Ramos (cell line): Measurements from ENCODE around the gene SERPINB3.
"Not testable (repeated sequence)": the region's sequence is repeated elsewhere in the genome, so short reads cannot be mapped to it uniquely, and the experiment has no call there.

Experiments
- in situ Hi-C: fragments of 300-500 bp; cut with MboI; formaldehyde crosslinking; loops from one replicate; pipeline ENCODE4 v1.14.3; 2022; ENCODE audit warnings: low sequenced_read_pairs; ENCODE audit not compliant: unreplicated experiment

The SERPINB3 gene

GRCh38 chr18:63661750-63662149 is at the start of gene SERPINB3:
SERPINB3 (minus strand) TSS chr18:63661893; CDS start chr18:63661216, 677 bp downstream.
- in situ Hi-C loops: not testable (repeated sequence)

DNA sequence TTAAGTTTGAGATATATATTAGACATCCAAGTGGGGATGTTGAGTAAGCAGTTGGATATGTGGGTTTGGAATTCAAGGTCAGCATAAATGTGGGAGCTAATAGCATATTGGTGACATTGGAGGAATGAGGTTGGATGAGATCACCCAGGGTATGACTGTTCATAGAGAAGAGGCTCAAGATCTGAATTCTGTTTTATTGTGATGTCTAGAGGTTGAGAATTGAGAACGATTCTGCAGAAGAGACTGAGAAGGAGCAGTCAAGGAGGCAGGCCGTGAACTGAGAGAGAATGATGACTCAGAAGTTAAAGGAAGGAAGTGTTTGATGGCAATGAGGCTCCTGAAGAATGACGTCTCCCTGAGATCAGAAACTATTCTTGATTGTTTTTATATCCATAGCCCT is 47.0 kb upstream of the SERPINB3 start:
- in situ Hi-C loops: no loop called here

DNA sequence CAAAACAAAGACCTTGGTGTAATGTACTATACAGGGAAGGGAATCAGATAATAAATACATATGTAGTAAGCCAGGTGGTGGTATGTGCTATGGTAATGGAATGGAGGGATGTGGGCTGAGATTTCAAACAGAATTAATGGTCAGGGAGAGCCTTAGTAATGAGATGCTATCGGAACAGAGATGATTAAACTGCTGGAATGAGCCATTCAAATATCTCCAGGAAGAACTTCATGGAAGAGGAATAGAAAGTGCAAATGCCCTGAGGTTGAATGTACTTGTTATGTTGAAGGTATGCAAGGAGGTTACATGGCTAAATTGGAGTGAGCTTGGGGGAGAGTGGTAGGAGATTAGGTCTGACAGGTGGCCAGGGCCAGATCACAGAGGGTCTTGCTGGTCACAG is 46.1 kb upstream of the SERPINB3 start:
- in situ Hi-C loops: no loop called here

- in situ Hi-C loops: no loop called here
These were observed 43.7 kb upstream of the SERPINB3 start for GRCh38 chr18:63705401-63705800.

DNA sequence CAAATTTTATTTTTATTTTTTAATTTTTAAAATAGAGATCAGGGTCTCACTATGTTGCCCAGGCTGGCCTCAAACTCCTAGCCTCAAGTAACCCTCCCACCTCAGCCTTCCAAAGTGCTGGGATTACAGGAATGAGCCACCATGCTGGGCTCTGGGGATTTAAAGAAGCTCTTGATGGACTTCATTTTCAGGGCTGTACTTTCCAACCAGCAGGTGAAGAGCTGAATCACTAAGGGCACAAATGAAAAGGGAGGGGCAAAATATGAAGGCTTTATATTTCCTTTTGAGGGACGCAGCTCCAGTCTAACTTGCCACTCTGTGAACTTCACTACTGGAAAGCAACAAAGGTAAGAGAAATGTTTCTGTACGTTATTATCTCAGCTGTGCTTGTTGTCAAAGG is 41.0 kb upstream of the SERPINB3 start, which contains the start of gene SERPINB11:
Gene SERPINB11, plus strand, starts transcription at position 301 of the 400 bp plus-strand sequence. CDS start 7,234 bp downstream, outside the sequence.
- in situ Hi-C loops: no loop called here

GRCh38 chr18:63701952-63702351 is 40.3 kb upstream of the SERPINB3 start:
- in situ Hi-C loops: no loop called here

- in situ Hi-C loops: no loop called here
These were observed 38.8 kb upstream of the SERPINB3 start for GRCh38 chr18:63700501-63700900.

- in situ Hi-C loops: no loop called here
These were observed 35.5 kb upstream of the SERPINB3 start for GRCh38 chr18:63697097-63697660.

GRCh38 chr18:63689064-63689463 is 27.4 kb upstream of the SERPINB3 start:
- in situ Hi-C loops: no loop called here

DNA sequence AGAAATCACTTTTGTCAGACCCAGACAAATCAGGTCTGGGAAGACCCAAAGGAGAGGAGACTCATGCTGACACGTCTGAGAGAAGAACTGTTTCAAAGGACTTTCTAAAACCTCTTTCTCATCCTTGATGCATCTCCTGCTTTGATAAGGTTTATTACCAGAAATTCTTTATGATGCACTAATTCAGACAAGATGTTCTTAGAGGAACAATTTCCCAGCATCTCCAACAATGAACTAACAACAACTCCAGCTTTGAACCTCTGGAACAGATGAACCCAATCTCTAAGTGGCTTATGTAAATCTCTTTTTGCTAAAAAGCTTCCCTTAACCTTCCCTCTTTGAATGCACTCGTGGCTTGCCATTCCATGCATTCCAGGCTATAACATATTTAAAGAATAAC is 25.2 kb upstream of the SERPINB3 start:
- in situ Hi-C loops: no loop called here

DNA sequence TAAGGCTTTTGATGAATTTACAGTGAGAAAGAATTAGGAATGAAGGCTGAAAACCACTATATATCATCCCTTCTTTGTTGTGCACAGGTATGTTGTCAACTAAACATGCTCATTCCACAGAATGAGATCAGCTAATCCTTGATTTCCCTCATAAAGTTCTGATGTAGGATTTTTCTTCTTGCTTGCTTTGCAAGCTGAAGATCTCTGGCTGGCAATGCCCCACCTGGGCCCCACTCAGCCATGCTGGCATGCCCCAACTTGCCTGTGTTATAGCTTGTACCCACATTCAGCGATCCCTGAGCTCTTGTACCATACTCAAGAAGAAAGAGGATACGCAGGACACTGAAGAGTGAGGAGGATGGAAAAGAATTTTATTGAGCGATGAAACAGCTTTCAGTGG is 23.0 kb upstream of the SERPINB3 start:
- in situ Hi-C loops: no loop called here

DNA sequence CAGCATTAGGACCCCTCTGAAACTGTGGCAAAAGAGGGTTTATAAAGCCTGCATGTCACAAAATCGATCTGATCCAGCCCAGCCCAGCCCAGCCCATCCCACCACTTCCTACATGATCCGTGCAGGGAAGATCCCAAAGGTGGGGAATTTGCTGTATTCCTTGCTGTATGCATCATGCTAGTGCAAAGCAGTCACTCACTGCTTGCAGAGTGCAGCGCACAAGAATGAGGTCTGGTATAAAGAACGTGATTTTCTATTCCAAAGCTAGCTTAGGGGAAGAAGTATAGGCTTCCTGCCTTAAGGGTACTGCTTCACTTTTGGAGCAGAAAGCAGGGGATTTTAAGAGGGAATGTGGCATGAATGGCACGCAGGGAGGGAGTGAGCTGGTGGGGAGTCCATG is 22.2 kb upstream of the SERPINB3 start:
- in situ Hi-C loops: no loop called here

GRCh38 chr18:63683152-63683551 is 21.5 kb upstream of the SERPINB3 start:
- in situ Hi-C loops: no loop called here

DNA sequence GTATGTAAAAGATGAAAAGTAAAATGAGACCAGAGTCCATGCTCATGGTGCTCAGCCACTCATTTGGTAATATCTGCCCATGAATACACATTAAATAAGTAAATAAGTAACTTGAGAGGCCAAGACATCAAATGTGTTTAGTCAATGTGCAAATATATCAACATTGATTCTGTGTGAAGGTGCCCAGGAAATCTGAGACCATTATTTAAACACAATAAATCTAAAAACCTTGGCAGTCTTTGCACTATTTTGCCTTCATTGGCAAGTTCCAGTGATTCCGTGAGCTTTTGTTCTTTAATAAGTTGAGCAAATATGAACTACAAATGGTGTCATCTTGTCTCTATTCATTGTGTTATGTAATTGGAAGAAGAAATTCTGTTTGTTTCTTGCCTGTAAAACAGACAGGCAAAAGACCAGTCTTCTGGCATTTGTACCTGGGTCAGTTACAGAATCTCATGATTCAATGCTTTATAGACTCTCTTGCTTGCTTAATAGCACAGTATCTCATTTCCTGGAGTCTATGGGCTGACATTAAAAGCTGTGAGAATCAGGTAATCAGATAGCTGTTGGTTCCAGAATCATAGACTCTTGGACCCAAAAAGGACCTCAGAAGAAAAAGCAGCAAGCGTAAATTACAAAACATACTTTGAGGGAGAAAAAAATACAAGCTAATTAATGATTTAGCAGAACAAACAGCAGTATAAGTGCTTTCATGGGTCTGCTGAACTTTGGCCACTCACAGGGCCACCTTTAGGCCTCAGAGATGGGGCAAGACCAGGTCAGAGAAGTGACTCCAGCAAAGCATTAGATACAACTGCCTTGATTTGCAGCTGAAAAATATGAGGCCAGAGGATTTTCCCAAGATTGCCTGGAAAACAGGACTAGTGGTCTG is 20.0 kb upstream of the SERPINB3 start:
- in situ Hi-C loops: no loop called here

DNA sequence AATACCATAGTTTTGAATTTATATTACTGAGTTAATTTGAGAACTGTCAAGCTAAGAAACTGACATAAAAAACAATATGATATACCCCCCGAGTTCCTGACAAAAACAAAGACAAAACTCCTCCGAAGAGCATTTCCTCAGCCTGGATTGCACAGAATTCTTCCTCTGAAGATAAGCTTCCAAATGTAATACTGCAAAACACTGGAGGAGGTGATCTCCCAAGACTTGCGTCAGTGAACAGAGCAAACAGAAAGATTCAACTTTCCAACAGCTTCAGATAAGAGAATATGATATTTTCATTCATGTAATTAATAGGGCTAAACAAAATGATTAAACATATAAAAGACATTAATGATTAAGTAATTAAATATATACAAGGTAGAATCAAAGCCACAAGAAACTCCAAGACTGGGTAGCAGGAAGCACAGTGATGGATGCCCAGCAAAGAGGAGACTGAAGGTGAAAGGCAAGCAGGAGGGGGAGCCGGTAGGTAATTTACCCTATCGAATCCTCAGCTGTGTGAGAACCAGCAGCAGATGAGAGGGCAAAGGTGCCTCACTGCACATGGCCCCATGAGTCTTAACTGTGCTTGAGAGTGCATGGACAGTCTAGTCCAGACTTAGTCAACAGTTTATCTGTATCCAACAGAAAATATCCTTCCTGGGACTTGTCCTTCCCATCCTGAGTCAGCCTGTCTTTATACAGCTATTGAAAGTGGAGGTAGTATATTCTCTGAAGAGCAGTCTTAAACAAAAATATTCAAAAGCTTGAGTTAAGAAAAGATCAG is 18.3 kb upstream of the SERPINB3 start:
- in situ Hi-C loops: no loop called here

DNA sequence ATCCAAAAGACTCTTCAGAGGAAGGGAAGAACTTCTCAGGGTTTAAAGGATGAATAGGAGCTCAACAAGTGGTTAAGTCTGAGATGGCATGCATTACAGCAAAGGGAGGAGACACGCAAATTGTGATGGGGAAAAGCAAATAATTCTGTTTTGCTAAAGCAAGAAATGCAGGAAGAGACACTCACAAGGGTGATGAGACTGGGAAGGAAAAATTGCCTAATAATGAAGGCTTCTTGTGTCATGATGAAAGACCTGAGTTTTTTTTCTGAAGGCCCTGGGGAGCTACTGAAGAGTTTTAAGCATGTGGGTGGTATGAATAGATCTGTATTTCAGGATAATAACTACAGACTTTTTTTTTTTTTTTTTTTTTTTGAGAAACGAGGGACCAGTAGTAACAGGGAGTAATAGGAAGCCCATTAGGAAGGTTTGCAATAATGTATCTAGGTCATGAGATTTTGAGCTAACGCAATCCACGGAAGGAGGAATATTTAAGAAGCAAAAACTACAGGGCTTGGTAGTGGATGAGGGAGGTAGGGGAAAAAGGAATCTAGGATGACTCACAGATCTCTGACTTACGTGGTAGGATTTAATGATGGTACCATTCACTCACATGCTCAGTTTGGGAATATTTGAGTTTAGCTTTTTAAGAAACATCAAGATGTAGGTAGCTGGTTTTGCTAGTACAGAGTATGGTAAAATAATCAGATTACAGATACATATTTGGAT is 16.0 kb upstream of the SERPINB3 start:
- in situ Hi-C loops: no loop called here

- in situ Hi-C loops: no loop called here
These were observed 15.0 kb upstream of the SERPINB3 start for GRCh38 chr18:63676526-63677323.

- in situ Hi-C loops: no loop called here
These were observed 2.9 kb upstream of the SERPINB3 start for GRCh38 chr18:63664571-63664970.

- in situ Hi-C loops: not testable (repeated sequence)
These were observed 2.8 kb downstream of the SERPINB3 start for GRCh38 chr18:63658920-63659319.
